ENCODE data around the gene CCDC57. TPM values are rescaled to one million over a fixed set of nuclear protein-coding genes. Genes with fewer than 3 reads are reported as not detected.
"Not testable (repeated sequence)": the region's sequence is repeated elsewhere in the genome, so short reads cannot be mapped to it uniquely, and the experiment has no call there.

CCDC57 gene
- total RNA-seq, 1 donor from 2014 or later: 3.4 TPM

GRCh38 chr17:82179412-82179811 is 33.2 kb downstream of the CCDC57 start:
- no peak for DNase-seq (ENCODE audit: low read depth in 2 of 2)

- peak in 1 of 2 donors; percentile 51 for DNase-seq (ENCODE audit: low read depth in 2 of 2)
Observed at GRCh38 chr17:82178499-82179261, 34.0 kb downstream of the CCDC57 start.

GRCh38 chr17:82177761-82178498 is 34.7 kb downstream of the CCDC57 start:
- no peak for DNase-seq (ENCODE audit: low read depth in 2 of 2)

GRCh38 chr17:82177276-82177675 is 35.4 kb downstream of the CCDC57 start:
- no peak for DNase-seq (ENCODE audit: low read depth in 2 of 2)

GRCh38 chr17:82175951-82176350 is 36.7 kb downstream of the CCDC57 start:
- no peak for DNase-seq (ENCODE audit: low read depth in 2 of 2)

- no peak for DNase-seq (ENCODE audit: low read depth in 2 of 2)
Observed at GRCh38 chr17:82175201-82175600, 37.4 kb downstream of the CCDC57 start.

GRCh38 chr17:82174042-82174857 is 38.4 kb downstream of the CCDC57 start:
- not testable (repeated sequence) for DNase-seq (ENCODE audit: low read depth in 2 of 2)

GRCh38 chr17:82173351-82174041 is 39.1 kb downstream of the CCDC57 start:
- no peak for DNase-seq (ENCODE audit: low read depth in 2 of 2)

- DNase-seq (ENCODE audit: low read depth in 2 of 2): no peak
Observed at GRCh38 chr17:82172486-82173160, 40.0 kb downstream of the CCDC57 start.

- DNase-seq (ENCODE audit: low read depth in 2 of 2): no peak
Observed at GRCh38 chr17:82171750-82172375, 40.8 kb downstream of the CCDC57 start.

- DNase-seq (ENCODE audit: low read depth in 2 of 2): no peak
Observed at GRCh38 chr17:82170412-82170961, 42.2 kb downstream of the CCDC57 start.

- no peak for DNase-seq (ENCODE audit: low read depth in 2 of 2)
Observed at GRCh38 chr17:82168568-82168967, 44.1 kb downstream of the CCDC57 start.

- no peak for DNase-seq (ENCODE audit: low read depth in 2 of 2)
Observed at GRCh38 chr17:82167028-82167427, 45.6 kb downstream of the CCDC57 start.

- DNase-seq (ENCODE audit: low read depth in 2 of 2): no peak
Observed at GRCh38 chr17:82164853-82165252, 47.8 kb downstream of the CCDC57 start.

- no peak for DNase-seq (ENCODE audit: low read depth in 2 of 2)
Observed at GRCh38 chr17:82161216-82161615, 51.4 kb downstream of the CCDC57 start.

GRCh38 chr17:82160075-82160474 is 52.6 kb downstream of the CCDC57 start:
- peak; percentile 11 to 53 for DNase-seq (ENCODE audit: low read depth in 2 of 2)

GRCh38 chr17:82158825-82159224 is 53.8 kb downstream of the CCDC57 start:
- DNase-seq (ENCODE audit: low read depth in 2 of 2): no peak

GRCh38 chr17:82157046-82158035 is 55.3 kb downstream of the CCDC57 start:
- DNase-seq (ENCODE audit: low read depth in 2 of 2): no peak
